ENCODE results near the gene CD55. TPM values are rescaled to one million over a fixed set of nuclear protein-coding genes. Genes with fewer than 3 reads are reported as not detected.

Gene CD55
- total RNA-seq, 2 donors from 2014 or later, result 19.5 to 26.1 TPM

- peaks cover 8% of the 10 kb centered on the region for H3K27me3 ChIP-seq (ENCODE audit: control insufficient read depth, insufficient read depth, low read length, poor library complexity, severe bottlenecking)
- no peaks in the 10 kb centered on the region for H3K4me1 ChIP-seq (ENCODE audit: control insufficient read depth, insufficient read depth, low read length)
- H3K9me3 ChIP-seq (ENCODE audit: control insufficient read depth, low read length), result peaks cover 6% of the 10 kb centered on the region
- Mint-ChIP-seq H3K27me3 (ENCODE audit: insufficient read depth) (peaks cover 4% of the 10 kb centered on the region), H3K27ac (no peak overlapping the region), H3K4me3 (no peak overlapping the region), H3K36me3 (ENCODE audit: low read depth) (peaks cover 34% of the 10 kb centered on the region), H3K9me3 (peaks cover 27% of the 10 kb centered on the region), H3K4me1 (peaks cover 24% of the 10 kb centered on the region)
- no peak overlapping the region for H3K9ac ChIP-seq (ENCODE audit: extremely low read depth, low read length, poor library complexity, severe bottlenecking)
- H3K36me3 ChIP-seq (ENCODE audit: control insufficient read depth, insufficient read depth, low read length), result no peaks in the 10 kb centered on the region
- no peak overlapping the region for H3K27ac ChIP-seq (ENCODE audit: low read depth, low read length)
- H3K4me3 ChIP-seq (ENCODE audit: low read length), result peak overlapping the region; percentile 26
- no peak for DNase-seq
- TF ChIP-seq CTCF (conservative IDR thresholded peaks at IDR 0.05), result no peak
Measured at GRCh38 chr1:207352554-207352953, 31.1 kb downstream of the CD55 start.

GRCh38 chr1:207355060-207355459, 33.6 kb downstream of the CD55 start:
- WGBS, 2 experiments (ENCODE audit: insufficient coverage in 1 of 2, insufficient read length in 1 of 2), result 86% methylated on average over 1 of the region's 1 CpG; no CpG with 5 or more reads in 1 of the 2 experiments
- Mint-ChIP-seq H3K27me3 (ENCODE audit: insufficient read depth) (peaks cover 2% of the 10 kb centered on the region), H3K4me1 (peaks cover 25% of the 10 kb centered on the region), H3K27ac (no peak overlapping the region), H3K4me3 (no peak overlapping the region), H3K36me3 (ENCODE audit: low read depth) (peaks cover 12% of the 10 kb centered on the region), H3K9me3 (peaks cover 10% of the 10 kb centered on the region)
- H3K9me3 ChIP-seq (ENCODE audit: control insufficient read depth, low read length), result no peaks in the 10 kb centered on the region
- no peak for TF ChIP-seq CTCF (conservative IDR thresholded peaks at IDR 0.05)
- H3K9ac ChIP-seq (ENCODE audit: extremely low read depth, low read length, poor library complexity, severe bottlenecking), result no peak overlapping the region
- no peak overlapping the region for H3K27ac ChIP-seq (ENCODE audit: low read depth, low read length)
- no peaks in the 10 kb centered on the region for H3K4me1 ChIP-seq (ENCODE audit: control insufficient read depth, insufficient read depth, low read length)
- H3K36me3 ChIP-seq (ENCODE audit: control insufficient read depth, insufficient read depth, low read length), result no peaks in the 10 kb centered on the region
- peaks cover 8% of the 10 kb centered on the region for H3K27me3 ChIP-seq (ENCODE audit: control insufficient read depth, insufficient read depth, low read length, poor library complexity, severe bottlenecking)
- H3K4me3 ChIP-seq (ENCODE audit: low read length), result no peak overlapping the region
- DNase-seq, result no peak

GRCh38 chr1:207355513-207356295, 34.2 kb downstream of the CD55 start:
- Histone ChIP-seq H3K27me3 (ENCODE audit: control insufficient read depth, insufficient read depth, low read length, poor library complexity, severe bottlenecking) (peaks cover 8% of the 10 kb centered on the region), H3K4me3 (ENCODE audit: low read length) (no peak overlapping the region), H3K9ac (ENCODE audit: extremely low read depth, low read length, poor library complexity, severe bottlenecking) (no peak overlapping the region), H3K4me1 (ENCODE audit: control insufficient read depth, insufficient read depth, low read length) (no peaks in the 10 kb centered on the region), H3K9me3 (ENCODE audit: control insufficient read depth, low read length) (no peaks in the 10 kb centered on the region), H3K27ac (ENCODE audit: low read depth, low read length) (no peak overlapping the region), H3K36me3 (ENCODE audit: control insufficient read depth, insufficient read depth, low read length) (no peaks in the 10 kb centered on the region)
- Mint-ChIP-seq H3K4me1 (peaks cover 25% of the 10 kb centered on the region), H3K27me3 (ENCODE audit: insufficient read depth) (no peaks in the 10 kb centered on the region), H3K27ac (no peak overlapping the region), H3K9me3 (peaks cover 4% of the 10 kb centered on the region), H3K36me3 (ENCODE audit: low read depth) (peaks cover 5% of the 10 kb centered on the region), H3K4me3 (no peak overlapping the region)
- TF ChIP-seq CTCF (conservative IDR thresholded peaks at IDR 0.05), result no peak
- 80 to 88% methylated on average over 1 to 3 of the region's 3 CpGs for WGBS, 2 experiments (ENCODE audit: insufficient coverage in 1 of 2, insufficient read length in 1 of 2)
- no peak for DNase-seq
